Activated naive CD4-positive, alpha-beta T cell treated with anti-CD3 and anti-CD28 coated beads, Interleukin-2, amount 50 U/mL, for 24 hours (primary cell): ENCODE data around the gene KRTAP10-10.
"Not testable (repeated sequence)": the region's sequence is repeated elsewhere in the genome, so short reads cannot be mapped to it uniquely, and the experiment has no call there.

ENCODE experiments used
- H3K27ac Mint-ChIP-seq: one replicate; pipeline ENCODE4 v1.8.0; 2021; ENCODE audit warnings: mild to moderate bottlenecking, mixed read lengths
- H3K27me3 Mint-ChIP-seq: one replicate; pipeline ENCODE4 v1.8.0; 2021; ENCODE audit warnings: mixed read lengths
- H3K36me3 Mint-ChIP-seq: one replicate; pipeline ENCODE4 v1.8.0; 2021; ENCODE audit warnings: mixed read lengths
- H3K4me1 Mint-ChIP-seq: one replicate; pipeline ENCODE4 v1.8.0; 2021; ENCODE audit warnings: mixed read lengths
- H3K4me3 Mint-ChIP-seq: one replicate; pipeline ENCODE4 v1.8.0; 2021; ENCODE audit warnings: mild to moderate bottlenecking, mixed read lengths
- H3K9me3 Mint-ChIP-seq: one replicate; pipeline ENCODE4 v1.8.0; 2021; ENCODE audit warnings: mixed read lengths

The KRTAP10-10 gene

DNA sequence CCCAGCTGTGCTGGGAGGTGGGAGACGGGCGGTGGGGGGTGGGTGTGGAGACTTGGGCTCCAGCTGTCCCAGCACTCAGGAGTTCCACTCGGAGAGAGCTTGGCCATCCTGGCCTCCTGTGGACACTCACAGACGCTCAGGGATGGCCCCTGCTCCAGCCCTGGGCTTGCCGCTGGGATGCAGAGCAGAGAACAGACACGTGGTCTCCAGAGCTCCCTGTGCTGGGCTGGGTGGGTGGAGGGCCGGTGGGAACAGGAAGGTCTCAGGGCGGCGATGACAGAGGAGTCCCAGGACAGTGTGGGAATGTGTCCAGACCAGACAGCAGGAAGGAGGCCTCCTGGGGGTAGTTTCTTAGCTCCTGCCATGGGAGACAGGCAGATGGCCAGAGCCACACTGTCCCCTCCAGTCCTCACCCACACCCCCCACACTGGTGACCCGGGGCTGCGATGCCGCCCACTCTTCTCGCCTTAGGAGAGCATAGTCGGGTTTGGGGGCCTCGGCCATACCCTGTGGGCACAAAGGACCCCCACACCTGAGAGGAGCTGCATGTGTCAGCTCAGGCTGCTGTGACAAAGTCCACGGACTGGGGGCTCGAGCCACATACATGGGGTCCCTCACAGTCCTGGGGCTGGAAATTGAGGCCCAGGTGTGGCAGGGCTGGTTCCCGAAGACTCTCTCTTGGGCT, 8.3 kb upstream of the KRTAP10-10 start:
- peaks cover 15% of the 10 kb centered on the region for H3K36me3 Mint-ChIP-seq
- no peaks in the 10 kb centered on the region for H3K27me3 Mint-ChIP-seq
- no peak overlapping the region for H3K27ac Mint-ChIP-seq
- H3K9me3 Mint-ChIP-seq, result peaks cover 37% of the 10 kb centered on the region
- peaks cover 38% of the 10 kb centered on the region for H3K4me1 Mint-ChIP-seq
- no peak overlapping the region for H3K4me3 Mint-ChIP-seq

DNA sequence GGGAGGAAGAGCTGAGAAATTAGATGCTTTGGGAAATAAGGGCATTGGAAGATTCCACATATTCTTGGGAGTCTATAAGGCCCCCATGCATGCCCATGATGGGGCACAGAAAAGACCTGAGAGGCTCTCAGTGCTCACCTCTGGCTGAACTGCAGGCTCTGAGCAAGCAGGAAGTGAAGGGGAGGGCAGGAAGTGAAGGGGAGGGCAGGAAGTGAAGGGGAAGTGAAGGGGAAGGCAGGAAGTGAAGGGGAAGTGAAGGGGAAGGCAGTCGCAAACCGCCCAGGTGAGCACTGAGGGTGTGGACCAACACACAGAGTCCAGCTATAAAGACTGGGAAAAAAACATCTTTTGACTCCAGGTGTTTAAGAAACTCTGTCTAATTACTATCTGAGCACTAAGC, 6.7 kb upstream of the KRTAP10-10 start:
- peaks cover 33% of the 10 kb centered on the region for H3K9me3 Mint-ChIP-seq
- peaks cover 13% of the 10 kb centered on the region for H3K36me3 Mint-ChIP-seq
- peaks cover 38% of the 10 kb centered on the region for H3K4me1 Mint-ChIP-seq
- H3K27ac Mint-ChIP-seq, result no peak overlapping the region
- H3K27me3 Mint-ChIP-seq, result no peaks in the 10 kb centered on the region
- peak overlapping the region; percentile 41 for H3K4me3 Mint-ChIP-seq

DNA sequence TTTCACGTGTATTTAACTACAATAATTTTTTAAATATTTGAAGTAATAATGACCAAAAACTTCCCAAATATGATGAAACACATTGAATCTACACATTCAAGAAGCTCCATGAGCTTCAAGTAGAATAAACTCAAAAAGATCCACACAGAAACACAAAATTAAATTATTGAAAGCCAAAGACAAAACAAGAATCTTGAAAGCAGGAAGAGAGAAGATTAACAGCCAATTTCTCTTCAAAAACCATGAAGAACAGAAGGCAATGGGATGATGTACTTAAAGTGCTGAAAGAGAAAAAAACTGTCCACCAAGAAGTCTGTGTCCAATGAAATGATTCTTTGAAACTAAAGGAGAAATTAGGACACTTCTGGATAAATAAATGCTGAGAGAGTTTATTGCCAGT, 5.1 kb upstream of the KRTAP10-10 start:
- Mint-ChIP-seq H3K9me3 (peaks cover 33% of the 10 kb centered on the region), H3K27me3 (no peaks in the 10 kb centered on the region), H3K27ac (no peak overlapping the region), H3K4me1 (peaks cover 32% of the 10 kb centered on the region), H3K4me3 (no peak overlapping the region), H3K36me3 (peaks cover 13% of the 10 kb centered on the region)

DNA sequence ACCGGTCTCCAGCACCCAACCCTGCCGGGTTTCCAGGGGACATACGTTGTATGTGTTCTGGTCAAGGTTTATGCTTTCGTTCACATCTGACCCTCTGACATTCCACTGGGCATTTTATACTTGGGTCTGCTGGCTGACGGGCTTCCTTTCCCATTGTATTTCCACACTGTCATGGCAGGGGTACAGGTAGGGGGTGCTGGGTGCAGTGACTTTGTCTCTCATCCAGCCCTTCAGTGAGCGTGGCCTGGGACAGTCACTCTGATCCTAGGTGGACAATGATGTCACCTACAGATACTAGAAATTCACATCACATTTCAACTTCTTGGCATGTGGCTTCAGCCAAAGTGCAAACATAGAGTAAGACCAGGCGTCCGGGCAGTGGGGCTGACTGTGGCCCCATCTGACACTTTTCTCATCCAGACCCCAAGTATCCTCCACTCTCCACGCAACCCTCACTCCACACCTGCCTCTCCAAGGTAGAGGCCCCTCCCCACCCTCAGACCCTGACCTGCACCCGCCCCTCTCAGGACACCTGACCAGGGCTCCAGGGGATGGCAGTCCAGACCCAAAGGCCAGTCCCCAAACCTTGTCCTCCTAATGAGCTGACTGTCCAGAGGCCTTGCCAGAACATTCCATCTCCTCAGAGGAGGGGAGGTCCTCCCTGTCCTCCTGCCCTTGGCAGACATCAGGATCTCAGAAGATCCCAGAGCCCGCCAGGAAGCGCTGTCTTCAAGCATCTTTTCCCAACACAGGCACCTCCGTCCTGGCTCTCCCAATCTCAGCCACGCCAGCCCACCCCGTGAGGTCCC, 743 bp upstream of the KRTAP10-10 start:
- Mint-ChIP-seq H3K27me3 (no peaks in the 10 kb centered on the region), H3K27ac (peak overlapping the region; percentile 76), H3K36me3 (peaks cover 5% of the 10 kb centered on the region), H3K9me3 (peaks cover 29% of the 10 kb centered on the region), H3K4me1 (no peaks in the 10 kb centered on the region), H3K4me3 (no peak overlapping the region)

DNA sequence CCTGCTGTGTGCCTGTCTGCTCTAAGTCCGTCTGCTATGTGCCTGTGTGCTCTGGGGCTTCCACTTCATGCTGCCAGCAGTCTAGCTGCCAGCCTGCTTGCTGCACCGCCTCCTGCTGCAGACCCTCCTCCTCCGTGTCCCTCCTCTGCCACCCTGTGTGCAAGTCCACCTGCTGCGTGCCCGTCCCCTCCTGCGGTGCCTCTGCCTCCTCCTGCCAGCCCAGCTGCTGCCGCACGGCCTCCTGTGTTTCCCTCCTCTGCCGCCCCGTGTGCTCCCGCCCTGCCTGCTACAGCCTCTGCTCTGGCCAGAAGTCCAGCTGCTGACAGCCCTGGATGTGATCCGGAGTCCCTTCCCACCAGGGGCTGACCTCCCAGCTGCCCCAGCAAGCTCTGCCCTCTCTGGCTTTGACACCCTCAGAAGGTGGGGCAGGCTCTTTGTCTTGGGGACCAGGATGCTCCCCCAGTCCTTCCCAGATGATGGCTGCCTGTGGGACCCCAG, 744 bp downstream of the KRTAP10-10 start:
- H3K27ac Mint-ChIP-seq, H3K27me3 Mint-ChIP-seq, H3K4me3 Mint-ChIP-seq, H3K36me3 Mint-ChIP-seq, H3K4me1 Mint-ChIP-seq: not testable (repeated sequence)
- H3K9me3 Mint-ChIP-seq, result peaks cover 29% of the 10 kb centered on the region

DNA sequence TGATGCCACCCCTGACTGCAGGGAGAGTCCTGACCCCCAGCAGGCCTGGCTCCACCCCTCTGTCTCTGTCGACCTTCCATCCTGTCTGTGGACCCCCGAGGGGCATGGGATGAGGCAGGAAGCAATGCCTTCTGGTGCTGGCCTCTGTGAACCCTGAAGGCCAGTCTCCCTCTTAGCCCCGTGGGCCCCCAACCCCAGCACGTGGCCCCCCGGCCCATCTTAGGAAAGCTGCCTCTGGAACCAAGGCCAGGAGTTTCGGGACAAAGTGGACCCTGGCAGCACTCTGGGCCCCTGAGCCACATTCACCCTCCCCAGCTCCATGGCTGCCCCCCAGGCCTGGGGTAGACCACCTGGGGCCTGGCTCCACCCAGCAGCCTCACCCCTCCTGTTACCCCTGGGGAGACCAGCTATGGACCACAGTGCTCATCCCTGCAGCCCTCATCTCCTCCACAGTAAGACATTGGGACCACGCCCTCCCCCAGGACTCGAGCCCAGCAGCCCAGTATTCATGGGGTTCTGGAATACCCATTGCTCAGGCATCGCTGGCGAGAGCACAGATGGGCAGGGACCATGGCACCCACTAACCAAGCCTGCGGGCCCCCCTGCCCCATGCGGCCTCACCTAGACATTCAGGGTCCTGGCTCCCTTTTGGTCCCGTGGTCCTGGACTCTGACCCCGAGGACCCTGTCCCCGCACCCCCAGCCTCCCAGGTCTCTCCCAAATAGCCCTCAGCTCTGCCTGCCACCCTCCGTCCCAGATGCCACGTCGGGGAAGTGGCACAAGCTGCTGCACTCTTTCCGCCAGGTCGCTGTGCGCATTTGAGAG, 1.6 kb downstream of the KRTAP10-10 start:
- not testable (repeated sequence) for H3K27me3 Mint-ChIP-seq, H3K4me1 Mint-ChIP-seq, H3K36me3 Mint-ChIP-seq, H3K4me3 Mint-ChIP-seq
- H3K9me3 Mint-ChIP-seq, result peaks cover 21% of the 10 kb centered on the region
- H3K27ac Mint-ChIP-seq, result peak overlapping the region; percentile 65

DNA sequence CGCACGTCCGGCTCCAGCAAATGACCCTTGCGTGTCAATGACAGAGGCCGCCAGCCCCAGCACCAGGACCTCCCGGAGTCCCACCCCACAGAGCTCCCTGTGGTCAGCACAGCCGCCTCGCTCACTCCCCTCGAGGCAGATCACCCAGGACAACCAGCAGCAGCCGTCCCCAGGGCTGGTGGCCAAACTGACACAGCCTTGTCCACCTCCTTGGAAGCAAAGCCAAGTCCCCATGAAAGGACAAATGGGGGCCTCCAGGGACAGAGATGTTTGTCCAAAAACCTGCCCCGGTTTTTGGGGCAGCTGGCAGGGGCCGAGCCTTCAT, 2.1 kb downstream of the KRTAP10-10 start:
- Mint-ChIP-seq H3K9me3 (peaks cover 17% of the 10 kb centered on the region), H3K27ac (peak overlapping the region; percentile 65), H3K36me3 (peaks cover 2% of the 10 kb centered on the region), H3K4me3 (no peak overlapping the region), H3K4me1 (no peaks in the 10 kb centered on the region), H3K27me3 (no peaks in the 10 kb centered on the region)

DNA sequence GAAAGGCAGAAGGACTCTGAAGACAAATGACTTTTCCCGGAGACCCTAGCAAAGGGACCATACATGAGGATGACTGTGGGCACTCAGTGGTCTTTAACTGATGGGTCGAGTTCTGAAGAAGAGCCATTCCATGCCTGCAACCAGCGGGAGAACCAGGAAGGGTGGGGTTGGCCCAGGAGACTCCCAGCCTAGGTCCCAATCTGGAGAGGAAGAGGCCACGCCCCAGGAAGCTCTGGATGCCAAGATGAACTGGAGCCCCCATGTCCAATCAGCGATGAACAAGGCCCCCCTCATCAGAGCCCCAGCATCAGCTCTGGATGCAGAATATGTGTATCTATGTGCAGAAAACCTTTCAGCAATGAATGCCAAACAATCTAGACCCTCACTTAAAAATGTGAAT, 3.6 kb downstream of the KRTAP10-10 start:
- no peaks in the 10 kb centered on the region for H3K4me1 Mint-ChIP-seq
- peaks cover 22% of the 10 kb centered on the region for H3K9me3 Mint-ChIP-seq
- H3K36me3 Mint-ChIP-seq, result peaks cover 8% of the 10 kb centered on the region
- H3K27me3 Mint-ChIP-seq, result no peaks in the 10 kb centered on the region
- no peak overlapping the region for H3K27ac Mint-ChIP-seq
- H3K4me3 Mint-ChIP-seq, result no peak overlapping the region

DNA sequence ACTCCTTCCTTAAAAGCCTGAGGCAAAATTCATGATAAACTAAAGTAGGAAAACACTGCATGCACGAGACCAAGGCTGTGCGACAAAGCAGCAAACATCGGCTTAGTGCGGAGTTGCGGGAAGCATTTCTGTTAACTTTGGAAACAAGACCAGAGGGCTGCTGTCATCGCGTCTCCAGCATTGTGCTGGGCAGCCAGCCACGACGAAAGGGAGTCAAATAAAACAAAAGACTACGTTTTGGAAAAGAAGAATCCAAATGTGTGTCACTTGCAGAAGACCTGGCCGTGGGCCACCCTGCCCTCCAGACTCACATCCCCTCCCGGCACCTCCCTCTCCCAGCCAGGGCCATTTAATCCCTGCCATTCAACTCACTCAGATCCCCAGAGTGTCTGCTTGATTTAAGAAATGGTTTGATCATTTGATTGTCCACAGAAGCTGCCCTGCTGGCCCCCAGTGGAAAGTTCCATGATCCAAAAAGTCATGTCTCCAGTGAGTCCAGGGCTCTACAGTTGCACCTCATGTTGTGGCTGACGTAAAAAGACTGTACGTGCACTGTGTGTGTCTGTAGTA, 6.7 kb downstream of the KRTAP10-10 start:
- H3K27me3 Mint-ChIP-seq, result no peaks in the 10 kb centered on the region
- no peak overlapping the region for H3K27ac Mint-ChIP-seq
- H3K9me3 Mint-ChIP-seq, result peaks cover 22% of the 10 kb centered on the region
- H3K4me3 Mint-ChIP-seq, result no peak overlapping the region
- H3K36me3 Mint-ChIP-seq, result peaks cover 8% of the 10 kb centered on the region
- no peaks in the 10 kb centered on the region for H3K4me1 Mint-ChIP-seq

DNA sequence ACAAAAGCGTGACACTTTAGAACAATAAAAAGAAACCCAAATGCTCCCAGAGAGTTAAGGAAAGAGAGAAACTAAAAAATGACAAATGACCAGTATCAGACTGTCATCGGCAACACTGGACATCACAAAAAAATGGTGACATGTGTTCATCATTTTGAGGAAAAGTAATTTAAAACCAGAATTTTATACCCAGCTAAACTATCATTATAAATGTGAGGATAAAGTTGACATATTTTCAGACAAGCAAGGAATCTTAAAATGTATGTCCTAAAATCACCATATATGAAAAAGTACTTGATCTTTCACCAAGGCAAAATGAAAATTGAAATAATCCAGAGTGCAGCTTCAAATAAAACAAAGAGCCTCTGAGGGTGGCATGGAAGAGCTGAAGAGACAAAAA, 7.7 kb downstream of the KRTAP10-10 start:
- Mint-ChIP-seq H3K4me1 (no peaks in the 10 kb centered on the region), H3K9me3 (peaks cover 22% of the 10 kb centered on the region), H3K36me3 (peaks cover 8% of the 10 kb centered on the region), H3K4me3 (no peak overlapping the region), H3K27ac (peak overlapping the region; percentile 62), H3K27me3 (no peaks in the 10 kb centered on the region)

DNA sequence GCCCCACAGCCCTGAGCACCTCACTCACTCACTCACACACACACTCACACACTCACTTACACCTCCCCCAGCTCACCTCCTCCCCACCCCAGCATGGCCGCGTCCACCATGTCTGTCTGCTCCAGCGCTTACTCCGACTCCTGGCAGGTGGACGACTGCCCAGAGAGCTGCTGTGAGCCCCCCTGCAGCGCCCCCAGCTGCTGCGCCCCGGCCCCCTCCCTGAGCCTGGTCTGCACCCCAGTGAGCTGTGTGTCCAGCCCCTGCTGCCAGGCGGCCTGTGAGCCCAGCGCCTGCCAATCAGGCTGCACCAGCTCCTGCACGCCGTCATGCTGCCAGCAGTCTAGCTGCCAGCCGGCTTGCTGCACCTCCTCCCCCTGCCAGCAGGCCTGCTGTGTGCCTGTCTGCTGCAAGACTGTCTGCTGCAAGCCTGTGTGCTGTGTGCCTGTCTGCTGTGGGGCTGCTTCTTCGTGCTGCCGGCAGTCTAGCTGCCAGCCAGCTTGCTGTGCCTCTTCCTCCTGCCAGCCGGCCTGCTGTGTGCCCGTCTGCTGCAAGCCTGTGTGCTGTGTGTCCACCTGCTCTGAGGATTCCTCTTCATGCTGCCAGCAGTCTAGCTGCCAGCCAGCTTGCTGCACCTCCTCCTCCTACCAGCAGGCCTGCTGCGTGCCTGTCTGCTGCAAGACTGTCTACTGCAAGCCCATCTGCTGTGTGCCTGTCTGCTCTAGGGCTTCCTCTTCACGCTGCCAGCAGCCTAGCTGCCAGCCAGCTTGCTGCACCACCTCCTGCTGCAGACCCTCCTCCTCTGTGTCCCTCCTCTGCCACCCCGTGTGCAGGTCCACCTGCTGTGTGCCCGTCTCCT, 9.4 kb downstream of the KRTAP10-10 start, which contains the start of gene KRTAP10-11:
KRTAP10-11 (plus strand) TSS at position 49 of the 856 bp plus-strand sequence; CDS start at position 94, 45 bp downstream.
- H3K27ac Mint-ChIP-seq, result peak within 1 kb of the TSS; percentile 70
- H3K27me3 Mint-ChIP-seq, H3K36me3 Mint-ChIP-seq, H3K4me3 Mint-ChIP-seq, H3K4me1 Mint-ChIP-seq: not testable (repeated sequence)
- peaks cover 14% of the 10 kb centered on the region for H3K9me3 Mint-ChIP-seq

DNA sequence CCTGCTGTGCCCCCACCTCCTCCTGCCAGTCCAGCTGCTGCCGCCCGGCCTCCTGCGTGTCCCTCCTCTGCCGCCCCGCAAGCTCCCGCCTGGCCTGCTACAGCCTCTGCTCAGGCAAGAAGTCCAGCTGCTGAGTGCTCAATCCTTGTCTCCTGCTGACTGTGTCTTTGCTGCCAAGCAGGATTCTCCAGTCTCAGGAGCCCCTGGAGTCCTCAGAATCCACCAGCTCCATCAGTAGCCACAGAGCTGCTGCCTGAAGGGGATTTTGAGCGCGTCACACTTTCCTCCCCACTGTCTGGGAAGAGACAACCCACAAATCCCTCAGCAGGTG, 10.0 kb downstream of the KRTAP10-10 start:
- Mint-ChIP-seq H3K9me3 (peaks cover 11% of the 10 kb centered on the region), H3K4me3 (no peak overlapping the region), H3K27me3 (no peaks in the 10 kb centered on the region), H3K27ac (no peak overlapping the region), H3K36me3 (peaks cover 8% of the 10 kb centered on the region), H3K4me1 (peaks cover 3% of the 10 kb centered on the region)

DNA sequence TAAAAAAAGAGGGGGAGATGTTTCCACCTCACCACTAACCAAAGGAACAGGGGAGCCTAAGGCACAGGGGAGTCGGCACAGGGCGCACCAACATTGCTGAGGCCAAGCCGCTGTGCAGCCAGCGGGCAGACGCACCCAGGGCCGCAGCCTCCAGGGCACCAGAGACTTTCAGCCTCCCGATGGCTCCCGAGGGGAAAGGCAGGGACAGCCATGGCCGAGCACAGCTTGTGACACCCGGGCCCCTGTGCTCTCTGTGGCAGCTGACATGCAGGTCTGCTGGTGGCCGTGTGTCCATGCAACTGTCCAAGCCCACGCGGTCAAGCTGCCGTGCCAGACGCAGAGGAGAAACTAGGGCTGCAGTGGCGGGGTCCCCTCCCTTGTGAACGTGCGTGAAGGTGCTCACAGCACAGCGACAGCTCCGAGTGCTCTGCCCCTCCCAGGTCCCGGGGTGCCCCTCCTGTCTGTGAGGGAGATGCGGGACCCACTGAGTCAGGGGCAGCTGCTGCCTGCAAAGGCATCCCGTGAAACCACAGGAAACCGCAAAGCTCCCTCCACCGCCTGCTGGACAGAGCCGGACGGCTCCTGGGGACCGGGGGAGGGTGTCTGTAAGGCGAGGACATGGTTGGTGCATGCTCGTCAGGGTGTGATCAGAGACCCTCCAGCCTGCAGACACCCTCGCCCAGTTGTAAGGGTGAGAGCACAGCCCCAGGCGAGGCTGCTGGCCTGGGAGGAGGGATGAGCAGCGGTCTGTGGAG, 11.6 kb downstream of the KRTAP10-10 start:
- H3K4me1 Mint-ChIP-seq, result peaks cover 8% of the 10 kb centered on the region
- peaks cover 10% of the 10 kb centered on the region for H3K9me3 Mint-ChIP-seq
- H3K4me3 Mint-ChIP-seq, result no peak overlapping the region
- H3K27me3 Mint-ChIP-seq, result no peaks in the 10 kb centered on the region
- H3K36me3 Mint-ChIP-seq, result peaks cover 8% of the 10 kb centered on the region
- no peak overlapping the region for H3K27ac Mint-ChIP-seq

DNA sequence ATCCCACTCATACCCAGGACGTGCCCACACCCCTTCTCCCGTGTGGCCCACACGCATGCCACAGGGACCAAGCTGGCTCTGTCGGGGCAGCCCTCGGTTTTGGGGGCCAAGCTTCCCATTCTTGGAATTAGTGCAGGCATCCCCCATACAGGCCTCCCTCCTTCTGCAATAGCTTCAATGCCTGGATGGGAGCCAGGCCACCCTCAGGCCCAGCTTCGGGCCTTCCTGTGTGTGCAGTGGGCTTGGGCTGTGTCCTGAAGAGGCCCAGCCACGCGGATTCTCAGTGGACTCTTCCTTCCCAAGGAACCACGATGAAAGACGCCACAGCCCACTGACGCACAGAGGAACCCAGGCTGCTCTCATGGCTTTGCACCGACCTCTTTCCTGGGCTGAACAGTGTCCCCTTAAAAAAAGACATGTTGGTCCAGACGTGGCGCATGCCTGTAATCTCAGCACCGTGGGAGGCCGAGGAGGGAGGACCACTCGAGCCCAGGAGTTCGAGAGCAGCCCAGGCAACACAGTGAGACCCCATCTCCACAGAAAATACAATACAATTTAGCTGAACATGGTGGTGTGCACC, 12.5 kb downstream of the KRTAP10-10 start:
- no peaks in the 10 kb centered on the region for H3K27me3 Mint-ChIP-seq

More for the DNA sequence above, 12.5 kb downstream of the KRTAP10-10 start:
- peaks cover 4% of the 10 kb centered on the region for H3K36me3 Mint-ChIP-seq
- H3K4me3 Mint-ChIP-seq, result no peak overlapping the region
- H3K4me1 Mint-ChIP-seq, result peaks cover 16% of the 10 kb centered on the region
- no peak overlapping the region for H3K27ac Mint-ChIP-seq
- peaks cover 5% of the 10 kb centered on the region for H3K9me3 Mint-ChIP-seq
